Activated naive CD4-positive, alpha-beta T cell treated with anti-CD3 and anti-CD28 coated beads for 36 hours (primary cell): Measurements from ENCODE around the gene SSPN. TPM values are rescaled to one million over a fixed set of nuclear protein-coding genes. Genes with fewer than 3 reads are reported as not detected.
A peak's percentile ranks its signal among the peaks of the same experiment; 100 is the strongest.

Experiments
- CTCF ChIA-PET: fragments of 350-600 bp; sonication (Branson Sonifier 250); formaldehyde crosslinking; loops from one replicate; lab custom pipeline; 2021; ENCODE audit warnings: antibody characterized with exemption; lab: Charles Lee
- DNase-seq: peaks from one replicate; pipeline ENCODE4 v3.0.0-alpha.2; 2020
- H3K27ac Mint-ChIP-seq: one replicate; pipeline ENCODE4 v1.8.0; 2021; ENCODE audit warnings: mild to moderate bottlenecking, mixed read lengths
- H3K27me3 Mint-ChIP-seq: one replicate; pipeline ENCODE4 v1.8.0; 2021; ENCODE audit warnings: low read depth, mixed read lengths
- H3K36me3 Mint-ChIP-seq: one replicate; pipeline ENCODE4 v1.8.0; 2021; ENCODE audit warnings: low read depth, mixed read lengths
- H3K4me1 Mint-ChIP-seq: one replicate; pipeline ENCODE4 v1.8.0; 2021; ENCODE audit warnings: low read depth, mixed read lengths
- H3K4me3 Mint-ChIP-seq: one replicate; pipeline ENCODE4 v1.8.0; 2021; ENCODE audit warnings: mild to moderate bottlenecking, moderate library complexity, mixed read lengths
- H3K9me3 Mint-ChIP-seq: one replicate; pipeline ENCODE4 v1.8.0; 2021; ENCODE audit warnings: mixed read lengths
- intact Hi-C: fragments of 100-400 bp; cut with micrococcal nuclease; formaldehyde crosslinking; loops from one replicate; pipeline ENCODE4 v1.15.1; 2023
- total RNA-seq, 2 experiments: library from RNA; stranded (reverse); gene quantifications; one replicate each; pipeline ENCODE4 v1.2.3, GENCODE V29; 2021

The SSPN gene
- total RNA-seq, 2 experiments from 2014 or later: not detected

- H3K4me1 Mint-ChIP-seq: peaks cover 8% of the 10 kb centered on the region
- no peak overlapping the region for H3K27ac Mint-ChIP-seq
- DNase-seq: no peak
- CTCF ChIA-PET: no interaction called here
- intact Hi-C loops: no loop called here
- H3K9me3 Mint-ChIP-seq: no peaks in the 10 kb centered on the region
- H3K27me3 Mint-ChIP-seq: peaks cover 47% of the 10 kb centered on the region
- no peaks in the 10 kb centered on the region for H3K36me3 Mint-ChIP-seq
- no peak overlapping the region for H3K4me3 Mint-ChIP-seq
Observed at GRCh38 chr12:26192142-26192541, 3.2 kb upstream of the SSPN start.

DNA sequence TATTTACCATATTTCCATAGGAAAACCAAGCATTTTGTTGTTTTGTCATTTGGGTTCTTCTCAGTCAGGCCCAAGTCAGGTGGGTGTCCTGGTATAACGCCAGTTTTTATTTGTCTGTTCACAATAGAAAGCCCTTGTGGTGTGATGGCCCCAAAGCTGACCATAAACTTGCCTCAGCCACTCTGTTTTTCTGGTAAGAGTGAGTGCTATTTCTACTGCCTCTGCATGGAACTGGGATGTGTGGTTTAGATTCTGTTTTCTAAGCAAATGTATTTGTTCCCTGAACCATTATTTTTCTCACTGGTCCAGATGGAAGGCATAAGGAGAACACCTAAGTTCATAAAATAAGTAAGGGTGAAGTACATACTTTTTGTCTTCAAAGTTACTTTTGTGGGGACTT lies 1.8 kb upstream of the SSPN start:
- Mint-ChIP-seq H3K9me3 (no peaks in the 10 kb centered on the region), H3K27me3 (peaks cover 57% of the 10 kb centered on the region), H3K36me3 (no peaks in the 10 kb centered on the region), H3K4me3 (no peak overlapping the region), H3K4me1 (peaks cover 8% of the 10 kb centered on the region), H3K27ac (no peak overlapping the region)
- CTCF ChIA-PET: no interaction called here
- intact Hi-C loops: no loop called here
- DNase-seq: no peak

DNA sequence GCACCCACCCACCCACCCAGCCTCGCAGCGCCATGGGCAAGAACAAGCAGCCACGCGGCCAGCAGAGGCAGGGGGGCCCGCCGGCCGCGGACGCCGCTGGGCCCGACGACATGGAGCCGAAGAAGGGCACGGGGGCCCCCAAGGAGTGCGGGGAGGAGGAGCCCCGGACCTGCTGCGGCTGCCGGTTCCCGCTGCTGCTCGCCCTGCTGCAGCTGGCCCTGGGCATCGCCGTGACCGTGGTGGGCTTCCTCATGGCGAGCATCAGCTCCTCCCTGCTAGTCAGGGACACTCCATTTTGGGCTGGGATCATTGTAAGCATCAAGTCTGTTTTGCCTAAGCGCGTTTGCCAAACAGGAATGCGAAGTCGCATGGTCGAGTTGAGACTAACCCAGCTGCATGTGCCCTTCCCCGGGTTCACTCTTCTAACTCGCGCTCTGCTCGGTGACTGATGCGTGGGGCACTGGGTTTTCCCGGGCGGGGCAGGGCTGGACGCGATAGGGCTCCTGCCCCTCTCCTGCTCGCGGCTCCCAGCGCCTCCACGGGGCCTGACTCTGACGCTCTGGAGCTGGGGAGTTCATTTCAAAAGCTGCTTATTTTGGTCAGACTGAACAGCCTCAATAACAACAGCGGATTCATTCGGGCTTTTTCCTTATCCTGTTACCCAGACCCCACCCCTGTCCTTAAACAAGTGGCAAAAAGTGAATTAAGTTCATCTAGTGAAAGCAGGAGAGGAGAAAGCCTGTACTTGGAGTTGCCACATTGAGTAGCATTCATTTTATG lies 458 bp downstream of the SSPN start:
- CTCF ChIA-PET: no interaction called here
- peak; percentile 21 for DNase-seq
- Mint-ChIP-seq H3K9me3 (no peaks in the 10 kb centered on the region), H3K27me3 (peaks cover 48% of the 10 kb centered on the region), H3K27ac (no peak overlapping the region), H3K4me1 (peaks cover 8% of the 10 kb centered on the region), H3K4me3 (peak overlapping the region; percentile 68), H3K36me3 (no peaks in the 10 kb centered on the region)
- intact Hi-C loops: no loop called here

GRCh38 chr12:26196421-26196716 lies 996 bp downstream of the SSPN start:
- Mint-ChIP-seq H3K4me1 (peaks cover 8% of the 10 kb centered on the region), H3K27me3 (peaks cover 46% of the 10 kb centered on the region), H3K27ac (no peak overlapping the region), H3K36me3 (no peaks in the 10 kb centered on the region), H3K9me3 (no peaks in the 10 kb centered on the region), H3K4me3 (no peak overlapping the region)
- intact Hi-C loops: no loop called here
- DNase-seq: no peak
- CTCF ChIA-PET: no interaction called here

GRCh38 chr12:26197832-26198231 lies 2.5 kb downstream of the SSPN start:
- peaks cover 8% of the 10 kb centered on the region for H3K4me1 Mint-ChIP-seq
- H3K4me3 Mint-ChIP-seq: no peak overlapping the region
- H3K27ac Mint-ChIP-seq: no peak overlapping the region
- peaks cover 41% of the 10 kb centered on the region for H3K27me3 Mint-ChIP-seq
- H3K9me3 Mint-ChIP-seq: no peaks in the 10 kb centered on the region
- intact Hi-C loops: no loop called here
- CTCF ChIA-PET: interaction anchor here (0.6 to 1.1 kb wide), 3 partner anchors 74 to 719 kb away, joined by 3 to 5 read pairs (median 3); no protein-coding TSS in a partner anchor
- no peak for DNase-seq
- no peaks in the 10 kb centered on the region for H3K36me3 Mint-ChIP-seq

GRCh38 chr12:26198742-26199141 lies 3.4 kb downstream of the SSPN start:
- CTCF ChIA-PET: no interaction called here
- Mint-ChIP-seq H3K4me3 (no peak overlapping the region), H3K36me3 (no peaks in the 10 kb centered on the region), H3K27me3 (peaks cover 40% of the 10 kb centered on the region), H3K4me1 (peaks cover 8% of the 10 kb centered on the region), H3K9me3 (no peaks in the 10 kb centered on the region), H3K27ac (no peak overlapping the region)
- DNase-seq: no peak
- intact Hi-C loops: no loop called here

GRCh38 chr12:26203167-26203780 lies 7.9 kb downstream of the SSPN start:
- intact Hi-C loops: no loop called here
- CTCF ChIA-PET: no interaction called here
- peaks cover 10% of the 10 kb centered on the region for H3K27me3 Mint-ChIP-seq
- H3K27ac Mint-ChIP-seq: no peak overlapping the region
- no peak overlapping the region for H3K4me3 Mint-ChIP-seq
- no peak for DNase-seq
- no peaks in the 10 kb centered on the region for H3K9me3 Mint-ChIP-seq
- H3K4me1 Mint-ChIP-seq: no peaks in the 10 kb centered on the region
- no peaks in the 10 kb centered on the region for H3K36me3 Mint-ChIP-seq

GRCh38 chr12:26204612-26205289 lies 9.4 kb downstream of the SSPN start:
- H3K4me1 Mint-ChIP-seq: no peaks in the 10 kb centered on the region
- no peak for DNase-seq

GRCh38 chr12:26205298-26205697 lies 9.9 kb downstream of the SSPN start:
- CTCF ChIA-PET: no interaction called here
- H3K27ac Mint-ChIP-seq: no peak overlapping the region
- H3K27me3 Mint-ChIP-seq: peaks cover 17% of the 10 kb centered on the region
- no peaks in the 10 kb centered on the region for H3K4me1 Mint-ChIP-seq
- no peaks in the 10 kb centered on the region for H3K9me3 Mint-ChIP-seq
- no peak for DNase-seq
- intact Hi-C loops: no loop called here
- no peaks in the 10 kb centered on the region for H3K36me3 Mint-ChIP-seq
- H3K4me3 Mint-ChIP-seq: no peak overlapping the region

More at GRCh38 chr12:26204612-26205289, 9.4 kb downstream of the SSPN start:
- intact Hi-C loops: no loop called here
- H3K27me3 Mint-ChIP-seq: peaks cover 14% of the 10 kb centered on the region
- H3K36me3 Mint-ChIP-seq: no peaks in the 10 kb centered on the region
- no peak overlapping the region for H3K27ac Mint-ChIP-seq
- CTCF ChIA-PET: no interaction called here
- H3K4me3 Mint-ChIP-seq: no peak overlapping the region
- no peaks in the 10 kb centered on the region for H3K9me3 Mint-ChIP-seq

- Mint-ChIP-seq H3K36me3 (no peaks in the 10 kb centered on the region), H3K9me3 (no peaks in the 10 kb centered on the region), H3K27ac (no peak overlapping the region), H3K4me3 (no peak overlapping the region), H3K27me3 (peaks cover 16% of the 10 kb centered on the region), H3K4me1 (no peaks in the 10 kb centered on the region)
- intact Hi-C loops: no loop called here
- no peak for DNase-seq
- CTCF ChIA-PET: no interaction called here
Observed at GRCh38 chr12:26205941-26206340, 10.6 kb downstream of the SSPN start.

DNA sequence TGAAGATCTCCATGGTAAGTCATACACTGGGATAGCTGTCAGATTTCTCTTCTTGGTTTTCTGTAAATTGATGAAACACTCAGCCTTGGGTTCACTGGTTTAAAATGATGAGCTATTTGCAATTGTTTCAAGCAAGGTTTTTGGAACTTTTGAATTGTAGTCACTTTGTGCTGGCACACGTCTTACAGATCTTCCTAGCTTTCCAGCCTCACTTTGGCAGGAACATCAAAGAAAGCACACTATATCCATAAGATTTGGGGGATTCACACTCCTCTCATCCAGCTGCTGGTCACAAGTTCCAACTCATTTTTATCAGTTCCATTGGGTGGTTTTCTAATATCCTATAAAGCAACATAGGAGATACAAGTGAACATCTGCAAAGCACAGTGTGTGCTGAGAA lies 16.0 kb downstream of the SSPN start:
- intact Hi-C loops: no loop called here
- DNase-seq: no peak
- CTCF ChIA-PET: no interaction called here
- peaks cover 20% of the 10 kb centered on the region for H3K27me3 Mint-ChIP-seq
- no peak overlapping the region for H3K4me3 Mint-ChIP-seq
- no peak overlapping the region for H3K27ac Mint-ChIP-seq
- no peaks in the 10 kb centered on the region for H3K4me1 Mint-ChIP-seq
- no peaks in the 10 kb centered on the region for H3K9me3 Mint-ChIP-seq
- H3K36me3 Mint-ChIP-seq: no peaks in the 10 kb centered on the region

GRCh38 chr12:26212396-26212795 lies 17.0 kb downstream of the SSPN start:
- CTCF ChIA-PET: interaction anchor here (0.6 kb wide), 1 partner anchor 21 kb away, joined by 5 read pairs; no protein-coding TSS in a partner anchor
- peaks cover 20% of the 10 kb centered on the region for H3K27me3 Mint-ChIP-seq

More at GRCh38 chr12:26212396-26212795, 17.0 kb downstream of the SSPN start:
- intact Hi-C loops: no loop called here
- Mint-ChIP-seq H3K4me3 (no peak overlapping the region), H3K36me3 (no peaks in the 10 kb centered on the region), H3K9me3 (no peaks in the 10 kb centered on the region), H3K27ac (no peak overlapping the region), H3K4me1 (no peaks in the 10 kb centered on the region)
- no peak for DNase-seq
